DND-41 (cell line): ENCODE results near the gene CD180.
A peak's percentile ranks its signal among the peaks of the same experiment; 100 is the strongest.

Experiments
- ATAC-seq: fragments of 200-7000 bp; cut with Tn5 transposase; 3 replicates; pipeline ENCODE4 v1.9.1; 2021; ENCODE audit warnings: low read depth; ENCODE audit not compliant: insufficient read depth
- DNase-seq: peaks from one replicate; pipeline ENCODE4 v3.0.0-alpha.2; 2020
- H2AFZ ChIP-seq: 2 replicates; pipeline ENCODE4 v1.6.0; 2012; ENCODE audit warnings: low read depth, low read length
- H3K27ac ChIP-seq: 2 replicates; pipeline ENCODE4 v1.5.1; 2012; ENCODE audit warnings: low read length, inconsistent platforms
- H3K27me3 ChIP-seq: fragments of 200-600 bp; sonication (generic); 2 replicates; pipeline ENCODE4 v1.6.0; 2012; ENCODE audit warnings: low read length, mild to moderate bottlenecking, inconsistent platforms; ENCODE audit not compliant: insufficient read depth, poor library complexity
- H3K36me3 ChIP-seq: 2 replicates; pipeline ENCODE4 v1.5.1; 2012; ENCODE audit warnings: low read length, inconsistent platforms; ENCODE audit not compliant: insufficient read depth
- H3K4me1 ChIP-seq: 2 replicates; pipeline ENCODE4 v1.5.1; 2012; ENCODE audit warnings: mild to moderate bottlenecking, low read length; ENCODE audit not compliant: insufficient read depth
- H3K4me2 ChIP-seq: 2 replicates; pipeline ENCODE4 v1.6.0; 2012; ENCODE audit warnings: mild to moderate bottlenecking, moderate library complexity, low read length, inconsistent platforms; ENCODE audit not compliant: insufficient read depth
- H3K4me3 ChIP-seq, 2 experiments: fragments of 200-600 bp in 1 of 2; shearing (Covaris generic) in 1 of 2; 2 replicates each; pipeline ENCODE4 v1.5.1; 2012 to 2016; ENCODE audit warnings: inconsistent platforms in 2 of 2, low read length in 2 of 2, mild to moderate bottlenecking in 2 of 2, low read depth in 1 of 2, moderate library complexity in 1 of 2
- H3K79me2 ChIP-seq: 2 replicates; pipeline ENCODE4 v1.6.0; 2012; ENCODE audit warnings: low read length, inconsistent platforms; ENCODE audit not compliant: insufficient read depth
- H3K9ac ChIP-seq: 2 replicates; pipeline ENCODE4 v1.6.0; 2012; ENCODE audit warnings: low read depth, mild to moderate bottlenecking, inconsistent platforms, low read length, moderate library complexity
- H3K9me3 ChIP-seq: 2 replicates; pipeline ENCODE4 v1.5.1; 2012; ENCODE audit warnings: low read length, moderate library complexity, mild to moderate bottlenecking, inconsistent platforms; ENCODE audit not compliant: insufficient read depth, severe bottlenecking
- H4K20me1 ChIP-seq: 2 replicates; pipeline ENCODE4 v1.6.0; 2012; ENCODE audit warnings: low read length; ENCODE audit not compliant: insufficient read depth
- EZH2 ChIP-seq: IDR thresholded peaks from 3 replicates; pipeline ENCODE4 v1.6.1; 2012; ENCODE audit warnings: borderline replicate concordance, low read depth, mild to moderate bottlenecking, moderate library complexity, low read length, inconsistent platforms; ENCODE audit not compliant: severe bottlenecking
- TF ChIP-seq, protein P1 (sequence below): IDR thresholded peaks from 2 replicates; pipeline ENCODE4 v1.5.1; 2012; ENCODE audit warnings: borderline replicate concordance, low read length, moderate library complexity, mild to moderate bottlenecking; ENCODE audit not compliant: poor library complexity, severe bottlenecking; ENCODE audit errors: extremely low read depth

Gene CD180

DNA sequence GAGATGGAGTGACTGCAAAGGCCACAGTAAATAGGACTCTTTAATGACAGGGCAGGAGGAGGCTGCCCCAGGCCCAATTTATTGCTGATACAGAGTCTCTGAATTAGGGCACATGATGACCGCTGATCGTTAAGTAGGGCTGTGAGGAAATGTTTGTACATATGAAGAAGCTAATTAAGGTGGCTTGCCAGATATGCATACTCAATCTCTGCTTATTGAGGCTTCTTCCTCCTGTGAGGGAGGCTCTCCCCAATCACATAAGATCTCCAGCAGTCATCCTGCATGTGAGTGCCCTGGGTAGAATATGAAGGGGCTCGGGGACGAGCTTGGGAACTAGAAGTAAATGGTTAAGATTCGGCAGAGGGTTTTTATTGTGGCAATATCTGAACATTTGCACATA lies 8.2 kb upstream of the CD180 start:
- Histone ChIP-seq H3K27me3 (no peaks in the 10 kb centered on the region), H3K27ac (peak overlapping the region; percentile 98), H3K9me3 (peaks cover 8% of the 10 kb centered on the region), H3K9ac (no peak overlapping the region), H2AFZ (0 out of 2 replicates have a peak overlapping the region, but pooled peaks have one; percentile 34), H4K20me1 (no peaks in the 10 kb centered on the region), H3K79me2 (peaks cover 3% of the 10 kb centered on the region; the same call in 1 of the 2 replicates), H3K4me3 (no peak overlapping the region), H3K36me3 (no peaks in the 10 kb centered on the region), H3K4me1 (peaks cover 75% of the 10 kb centered on the region), H3K4me2 (no peak overlapping the region)
- no peak for ATAC-seq
- no peak for TF ChIP-seq EZH2
- TF ChIP-seq, protein P1, sequence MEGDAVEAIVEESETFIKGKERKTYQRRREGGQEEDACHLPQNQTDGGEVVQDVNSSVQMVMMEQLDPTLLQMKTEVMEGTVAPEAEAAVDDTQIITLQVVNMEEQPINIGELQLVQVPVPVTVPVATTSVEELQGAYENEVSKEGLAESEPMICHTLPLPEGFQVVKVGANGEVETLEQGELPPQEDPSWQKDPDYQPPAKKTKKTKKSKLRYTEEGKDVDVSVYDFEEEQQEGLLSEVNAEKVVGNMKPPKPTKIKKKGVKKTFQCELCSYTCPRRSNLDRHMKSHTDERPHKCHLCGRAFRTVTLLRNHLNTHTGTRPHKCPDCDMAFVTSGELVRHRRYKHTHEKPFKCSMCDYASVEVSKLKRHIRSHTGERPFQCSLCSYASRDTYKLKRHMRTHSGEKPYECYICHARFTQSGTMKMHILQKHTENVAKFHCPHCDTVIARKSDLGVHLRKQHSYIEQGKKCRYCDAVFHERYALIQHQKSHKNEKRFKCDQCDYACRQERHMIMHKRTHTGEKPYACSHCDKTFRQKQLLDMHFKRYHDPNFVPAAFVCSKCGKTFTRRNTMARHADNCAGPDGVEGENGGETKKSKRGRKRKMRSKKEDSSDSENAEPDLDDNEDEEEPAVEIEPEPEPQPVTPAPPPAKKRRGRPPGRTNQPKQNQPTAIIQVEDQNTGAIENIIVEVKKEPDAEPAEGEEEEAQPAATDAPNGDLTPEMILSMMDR = no peak
- DNase-seq = no peak

DNA sequence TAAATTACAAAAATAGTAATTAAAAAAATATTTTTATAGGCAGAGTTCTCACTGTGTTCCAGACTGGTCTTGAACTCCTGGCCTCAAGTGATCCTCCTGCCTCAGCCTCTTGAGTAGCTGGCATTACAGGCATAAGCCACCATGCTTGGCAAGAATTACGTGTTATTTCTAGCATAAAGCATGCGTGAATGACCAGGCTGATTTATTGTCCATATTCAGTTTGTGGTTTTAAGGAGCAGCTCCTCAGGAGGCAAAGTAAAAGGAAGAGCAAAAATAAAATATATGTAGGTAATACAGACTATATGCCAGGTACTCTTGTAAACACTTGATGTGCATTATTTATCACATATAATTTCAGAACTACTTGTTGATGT lies 7.1 kb upstream of the CD180 start:
- Histone ChIP-seq H3K9ac (no peak overlapping the region), H3K36me3 (no peaks in the 10 kb centered on the region), H3K27ac (peak overlapping the region; percentile 98), H3K4me2 (no peak overlapping the region), H3K27me3 (no peaks in the 10 kb centered on the region), H3K9me3 (peaks cover 8% of the 10 kb centered on the region), H3K79me2 (peaks cover 3% of the 10 kb centered on the region; the same call in 1 of the 2 replicates), H3K4me3 (no peak overlapping the region), H2AFZ (no peak overlapping the region), H3K4me1 (peaks cover 66% of the 10 kb centered on the region), H4K20me1 (no peaks in the 10 kb centered on the region)
- DNase-seq (no peak), ATAC-seq (no peak)
- TF ChIP-seq EZH2 = no peak
- TF ChIP-seq, protein P1 = no peak

DNA sequence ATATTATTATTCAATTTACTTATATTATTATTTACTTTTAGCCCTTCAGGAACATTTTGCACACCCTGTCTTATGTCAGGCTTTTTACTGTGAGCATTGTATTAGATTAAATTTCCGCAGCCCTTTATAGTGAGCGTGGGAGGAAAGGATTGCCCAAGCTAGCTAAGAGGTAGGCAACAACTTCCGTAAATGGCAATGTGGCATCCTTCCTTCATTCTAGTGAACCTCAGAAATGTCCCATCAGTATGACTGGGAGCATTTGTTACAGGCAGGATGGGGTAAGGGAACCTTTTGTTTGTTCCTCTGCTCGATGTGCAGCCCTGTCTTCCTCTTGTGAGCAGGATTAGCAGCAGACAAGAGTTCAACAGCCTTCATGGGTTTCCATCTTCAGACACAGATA lies 6.2 kb upstream of the CD180 start:
- Histone ChIP-seq H3K27ac (no peak overlapping the region), H3K9me3 (peaks cover 8% of the 10 kb centered on the region), H2AFZ (no peak overlapping the region), H3K36me3 (no peaks in the 10 kb centered on the region), H3K4me3 (no peak overlapping the region), H3K4me2 (no peak overlapping the region), H3K27me3 (no peaks in the 10 kb centered on the region), H3K79me2 (peaks cover 2% of the 10 kb centered on the region; the same call in 1 of the 2 replicates), H3K4me1 (peaks cover 57% of the 10 kb centered on the region), H3K9ac (no peak overlapping the region), H4K20me1 (no peaks in the 10 kb centered on the region)
- TF ChIP-seq, protein P1 = no peak
- TF ChIP-seq EZH2 = no peak
- no peak for DNase-seq
- ATAC-seq = no peak
